Fibroblast of skin of abdomen (primary cell): Measurements from ENCODE around the gene YAE1. TPM values are rescaled to one million over a fixed set of nuclear protein-coding genes. Genes with fewer than 3 reads are reported as not detected.
"Not testable (repeated sequence)": the region's sequence is repeated elsewhere in the genome, so short reads cannot be mapped to it uniquely, and the experiment has no call there.

ENCODE experiments used
- DNase-seq: peaks from one replicate; pipeline ENCODE4 v3.0.0-alpha.2; 2013
- polyA plus RNA-seq, 2 experiments: library from polyadenylated mRNA; unstranded; fragments of 120-200 nt; gene quantifications; one replicate each; pipeline ENCODE4 v1.2.1, GENCODE V29; 2013; ENCODE audit not compliant: insufficient read length in 2 of 2

YAE1 gene, protein sequence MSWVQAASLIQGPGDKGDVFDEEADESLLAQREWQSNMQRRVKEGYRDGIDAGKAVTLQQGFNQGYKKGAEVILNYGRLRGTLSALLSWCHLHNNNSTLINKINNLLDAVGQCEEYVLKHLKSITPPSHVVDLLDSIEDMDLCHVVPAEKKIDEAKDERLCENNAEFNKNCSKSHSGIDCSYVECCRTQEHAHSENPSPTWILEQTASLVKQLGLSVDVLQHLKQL
- polyA plus RNA-seq (2013, experiment 1 of 2; ENCODE audit: insufficient read length) = 21.2 TPM
- 20.4 TPM for polyA plus RNA-seq (2013, experiment 2 of 2; ENCODE audit: insufficient read length)

DNA sequence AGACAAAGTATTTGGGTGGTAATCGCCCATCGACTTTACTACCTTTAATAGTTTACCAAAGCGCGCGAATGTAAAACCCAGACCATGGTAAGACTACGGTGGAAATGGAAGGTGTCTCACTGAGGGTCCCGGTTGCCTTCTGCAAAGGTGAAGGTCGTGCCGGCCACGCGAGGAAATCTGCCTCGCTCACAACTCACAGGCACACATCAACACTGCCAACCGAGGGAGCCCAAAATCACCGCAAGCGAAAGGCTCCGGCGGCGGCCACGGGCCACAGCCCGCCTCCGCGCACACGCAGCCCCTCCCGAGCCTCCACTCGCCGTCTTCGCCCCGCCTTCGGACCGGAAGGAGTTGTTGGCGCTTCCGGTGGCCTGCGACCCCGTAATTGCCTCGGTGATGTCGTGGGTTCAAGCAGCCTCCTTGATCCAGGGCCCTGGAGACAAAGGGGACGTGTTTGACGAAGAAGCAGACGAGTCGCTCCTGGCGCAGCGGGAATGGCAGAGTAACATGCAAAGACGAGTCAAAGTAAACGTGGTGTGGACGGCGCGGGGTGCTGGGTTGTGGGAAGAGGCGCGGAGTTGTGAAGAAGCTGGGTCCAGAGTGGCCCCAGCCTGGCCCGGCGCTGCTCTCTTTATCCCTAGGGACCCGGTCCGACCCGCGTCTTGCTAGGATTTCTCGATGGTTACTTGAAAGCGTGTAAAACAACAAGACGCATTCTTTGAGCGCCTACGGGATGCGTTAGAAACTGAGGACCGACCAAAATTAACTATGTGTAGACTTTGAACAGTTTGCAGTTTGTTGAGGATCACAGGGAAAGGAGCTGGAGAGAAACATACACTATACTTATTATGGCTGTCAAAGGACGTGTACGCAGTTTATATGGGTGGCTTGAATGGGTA lies at the start of gene YAE1:
Gene YAE1, plus strand, starts transcription at position 382 of the 899 bp plus-strand sequence. Its CDS starts 15 bp downstream, at position 397.
- DNase-seq = peak; percentile 79

DNA sequence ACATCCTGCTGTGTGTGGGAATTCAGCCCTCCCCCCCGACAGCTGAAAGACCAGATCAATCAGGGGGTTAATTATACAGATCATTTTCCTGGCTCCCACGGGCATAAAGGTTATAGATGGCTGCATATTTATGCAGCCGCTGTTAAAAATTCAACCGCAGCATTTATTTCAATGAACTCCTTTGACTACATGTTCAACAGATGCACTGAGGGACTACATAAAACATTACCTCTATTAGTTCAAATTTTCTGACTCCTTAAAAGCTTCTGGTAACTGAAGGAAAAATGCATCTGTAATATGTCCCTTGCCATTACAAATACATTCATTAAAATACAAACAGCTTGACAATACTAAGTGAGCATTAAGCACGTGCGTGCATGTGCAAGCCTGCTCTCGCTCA lies 49.7 kb upstream of the YAE1 start:
- no peak for DNase-seq

DNA sequence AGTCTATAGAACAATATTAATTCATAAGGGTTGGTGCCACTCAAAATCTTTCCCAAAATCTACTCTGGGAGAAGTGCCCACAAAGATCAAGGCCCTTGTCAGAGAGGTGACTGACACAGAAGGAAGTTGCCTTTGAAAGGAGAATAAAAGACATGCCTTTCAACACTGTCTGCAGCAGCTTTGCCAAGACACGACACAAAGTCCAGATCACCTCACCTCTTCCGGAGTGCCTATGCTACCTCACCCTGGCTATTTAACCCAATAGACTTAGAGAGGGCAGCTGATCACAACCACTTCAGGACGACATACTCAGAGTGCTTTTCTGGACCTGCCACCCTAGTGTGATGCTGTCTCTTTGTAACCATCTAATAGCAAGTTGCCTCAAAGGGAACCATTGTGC lies 49.0 kb upstream of the YAE1 start:
- no peak for DNase-seq

DNA sequence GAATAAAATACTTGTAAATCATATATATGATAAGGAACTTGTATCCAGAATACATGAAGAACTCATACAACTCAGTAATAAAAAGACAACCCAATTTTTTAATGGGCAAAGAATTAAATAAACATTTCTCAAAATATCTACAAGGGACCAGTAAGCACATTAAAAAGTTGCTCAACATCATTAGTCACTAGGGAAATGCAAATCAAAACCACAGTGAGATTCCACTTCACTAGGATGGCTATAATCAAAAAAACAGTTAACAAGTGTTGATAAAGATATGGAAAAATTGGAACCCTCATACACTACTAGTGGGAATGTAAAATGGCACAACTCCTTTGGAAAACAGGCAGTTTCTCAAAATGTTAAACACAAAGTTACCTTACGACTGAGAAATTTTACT lies 40.3 kb upstream of the YAE1 start:
- peak; percentile 26 for DNase-seq

DNA sequence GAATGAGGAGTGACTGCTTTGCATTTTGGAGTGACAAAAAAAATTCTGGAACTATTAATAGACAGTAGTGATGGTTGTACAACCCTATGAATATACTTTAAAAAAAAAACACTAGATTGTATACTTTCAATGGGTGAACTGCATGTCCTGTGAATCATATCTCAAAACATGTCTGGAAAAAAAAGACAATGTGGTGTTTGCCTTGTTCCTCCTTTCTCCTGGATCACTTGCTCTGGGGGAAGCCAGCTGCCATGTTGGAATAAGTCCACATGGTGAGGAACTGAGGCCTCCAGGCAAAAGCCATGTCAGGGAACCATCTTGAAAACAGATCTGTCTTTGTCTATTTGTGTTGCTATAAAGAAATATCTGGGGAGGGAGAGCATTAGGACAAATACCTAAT lies 39.5 kb upstream of the YAE1 start:
- no peak for DNase-seq

DNA sequence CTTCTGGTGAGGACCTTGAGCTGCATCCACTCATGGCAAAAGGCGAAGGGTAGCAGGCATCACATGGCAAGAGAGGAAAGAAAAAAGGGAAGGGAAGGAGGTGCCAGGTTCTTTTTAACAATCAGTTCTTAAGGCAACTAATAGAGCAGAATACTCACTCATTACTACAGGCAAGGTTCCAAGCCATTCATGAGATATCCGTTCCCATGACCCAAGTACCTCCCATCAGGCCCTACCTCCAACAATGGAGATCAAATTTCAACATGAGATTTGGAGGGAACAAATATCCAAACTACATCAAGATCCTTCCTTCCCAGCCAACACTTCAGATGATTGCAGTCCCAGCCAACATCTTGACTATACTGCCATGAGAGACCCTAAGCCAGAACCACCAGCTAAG lies 38.9 kb upstream of the YAE1 start:
- no peak for DNase-seq

DNA sequence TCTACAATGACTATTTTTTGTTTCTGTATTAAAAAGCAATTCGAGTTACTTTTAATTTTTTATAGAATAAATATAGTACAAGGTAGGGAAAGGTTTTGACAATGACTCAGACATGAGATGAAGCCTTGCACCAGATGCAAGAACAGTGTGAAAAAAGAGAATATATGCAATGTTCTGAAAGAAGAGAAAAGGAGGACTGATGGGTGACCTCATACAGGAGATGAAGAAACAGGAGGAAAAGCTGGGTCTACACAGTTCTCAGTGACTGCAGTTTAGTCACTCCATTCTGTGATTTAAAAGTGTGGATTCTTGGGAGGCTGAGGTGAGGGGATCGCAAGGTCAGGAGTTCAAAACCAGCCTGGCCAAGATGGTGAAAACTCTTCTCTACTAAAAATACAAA lies 38.3 kb upstream of the YAE1 start:
- DNase-seq = peak; percentile 44

DNA sequence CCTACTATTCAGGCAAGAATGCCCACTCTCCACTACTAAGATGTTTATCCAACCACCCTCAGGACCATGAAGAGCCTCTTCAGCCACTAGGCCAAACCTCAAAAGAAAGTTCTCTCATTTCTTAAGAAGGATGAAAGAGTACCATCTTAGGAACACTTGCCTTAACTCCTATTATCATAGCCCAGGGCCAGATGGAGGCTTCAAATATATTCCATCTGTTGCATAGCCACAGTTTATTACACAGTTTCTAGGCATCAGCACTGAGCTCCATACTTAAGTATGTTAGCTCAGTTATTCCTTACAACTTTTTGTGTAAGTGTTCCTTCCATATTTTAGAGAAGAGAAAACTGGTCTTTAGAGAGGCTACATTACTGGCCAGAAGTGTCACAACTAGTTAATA lies 37.4 kb upstream of the YAE1 start:
- no peak for DNase-seq

DNA sequence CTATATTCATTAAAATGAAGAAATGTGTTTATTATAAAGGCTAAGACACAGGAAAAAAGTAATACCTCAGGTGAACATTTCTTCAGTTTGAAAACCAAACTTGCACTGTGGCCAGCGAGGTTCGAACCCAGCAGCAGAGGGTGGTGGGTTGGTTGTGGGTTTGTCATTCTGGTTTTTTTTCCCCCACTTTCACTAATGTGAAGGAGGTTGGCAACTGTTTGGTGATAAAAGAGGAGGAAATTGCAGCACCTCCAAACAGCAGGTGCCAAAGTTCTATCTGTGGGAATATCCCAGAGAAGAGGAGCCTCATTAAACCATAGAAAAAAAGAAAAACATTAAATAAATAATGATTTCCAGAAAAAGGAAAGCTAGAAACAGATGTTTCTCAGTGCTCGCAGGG lies 36.6 kb upstream of the YAE1 start:
- DNase-seq = no peak

DNA sequence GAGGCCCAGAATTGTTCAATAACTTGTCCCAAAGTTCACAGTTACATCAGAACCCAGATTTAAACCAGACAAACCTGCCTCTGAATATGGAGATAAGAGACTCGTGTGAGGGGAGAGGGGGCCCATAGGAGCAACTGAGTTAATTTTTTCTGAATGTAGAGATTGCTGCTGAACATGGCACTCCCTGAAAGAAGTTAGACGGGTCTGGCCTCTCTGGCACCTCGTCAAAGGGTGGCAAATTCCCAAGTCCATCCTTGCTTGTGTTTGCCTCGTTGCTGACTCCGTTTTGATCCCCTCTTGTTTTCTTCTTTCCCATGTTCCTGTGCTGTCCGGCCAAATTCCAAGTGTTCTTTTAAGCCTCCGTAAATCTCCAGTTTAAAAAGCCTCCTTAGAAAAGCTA lies 35.2 kb upstream of the YAE1 start:
- DNase-seq = no peak

DNA sequence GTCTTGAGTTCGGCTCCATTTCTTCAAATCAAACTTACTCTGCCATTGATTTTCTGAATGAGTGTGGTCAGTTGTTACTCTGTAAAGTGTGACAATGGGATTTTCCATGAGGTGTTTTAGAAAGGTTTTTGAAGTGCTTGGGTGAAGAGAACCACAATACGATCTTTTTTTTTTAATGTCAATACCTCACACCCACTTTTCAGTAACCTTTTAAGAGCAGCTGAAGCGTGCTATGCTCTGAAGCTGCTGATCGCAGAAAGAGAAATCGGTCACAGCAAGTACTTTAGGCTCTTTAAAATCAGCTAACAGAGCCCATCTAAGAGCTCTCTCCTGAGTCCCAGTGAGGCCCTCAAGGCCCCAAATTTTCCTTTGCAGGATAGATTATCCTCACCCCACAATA lies 34.4 kb upstream of the YAE1 start:
- DNase-seq = no peak

DNA sequence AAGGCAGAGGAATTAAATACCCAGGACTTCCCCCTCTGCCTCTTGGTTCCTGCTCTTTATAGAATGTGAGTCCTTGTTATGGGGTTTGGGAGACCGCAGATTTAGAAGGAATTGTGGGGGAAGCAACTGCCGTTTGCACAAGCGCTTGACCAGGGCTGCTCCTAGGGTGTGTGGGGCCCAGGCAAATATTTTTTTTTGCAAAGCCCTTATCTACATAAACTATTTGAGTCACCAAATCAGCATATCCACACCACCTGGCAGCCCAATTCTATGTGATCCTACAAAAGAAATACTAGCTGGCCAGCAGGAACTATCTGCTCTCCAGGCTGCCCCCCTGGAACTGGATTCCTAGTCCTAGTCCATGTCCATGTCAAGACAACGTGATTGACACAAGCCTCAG lies 33.4 kb upstream of the YAE1 start:
- DNase-seq = no peak

DNA sequence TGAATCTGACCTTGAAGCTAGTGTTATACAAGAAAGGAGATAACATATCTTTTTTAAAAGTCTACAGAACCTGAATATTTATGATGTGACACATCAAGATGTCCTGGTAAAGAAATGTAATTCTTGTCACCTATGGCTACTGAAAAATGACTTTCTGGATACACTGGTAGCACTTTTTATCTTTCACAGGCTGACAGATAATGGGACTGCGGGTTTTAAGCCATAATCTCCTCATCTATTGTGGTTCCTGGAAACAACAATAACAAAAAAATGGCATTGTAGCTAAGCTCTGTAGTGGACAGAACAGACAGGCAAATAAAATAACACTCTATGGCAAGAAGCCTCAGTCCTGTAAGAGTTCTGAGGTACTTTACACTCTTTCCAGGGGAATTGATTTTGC lies 31.6 kb upstream of the YAE1 start:
- no peak for DNase-seq

DNA sequence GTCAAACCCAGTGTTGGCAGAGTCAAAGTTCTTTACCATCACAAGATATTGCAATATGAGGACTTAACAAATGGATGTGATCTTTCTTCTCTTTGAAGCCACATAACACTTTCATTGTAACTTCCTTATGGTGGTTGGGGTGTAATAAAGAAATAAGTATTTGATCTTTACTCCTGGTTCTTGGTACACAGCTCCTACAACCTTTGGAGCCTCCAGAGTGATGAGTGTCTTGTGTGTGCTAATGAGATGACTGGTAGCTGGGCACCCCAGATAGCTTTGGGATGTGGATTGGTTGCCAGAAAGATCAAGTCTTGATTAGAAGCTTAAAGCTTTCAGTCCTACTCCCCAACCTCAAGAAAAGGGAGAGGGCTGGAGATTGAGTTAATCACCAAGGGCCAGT lies 31.1 kb upstream of the YAE1 start:
- DNase-seq = no peak

DNA sequence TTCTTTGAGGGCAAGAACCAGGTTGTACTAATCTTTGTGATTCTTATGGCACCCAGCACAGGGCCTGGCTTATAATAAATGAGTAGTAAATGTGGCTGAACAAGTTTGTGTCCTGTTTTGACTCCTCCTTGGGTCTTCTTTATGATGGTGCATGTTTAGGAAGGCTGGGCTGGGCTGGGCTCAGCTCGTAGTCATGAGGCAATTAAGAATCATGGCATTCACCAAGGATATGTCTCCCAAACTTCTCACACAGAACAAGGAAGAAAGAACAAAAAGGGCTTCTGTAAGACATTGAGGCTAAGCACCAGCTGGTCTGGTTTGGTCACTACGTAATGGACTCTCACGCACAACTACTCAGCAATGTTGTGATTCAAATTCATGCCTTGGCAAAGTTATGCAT lies 30.5 kb upstream of the YAE1 start:
- DNase-seq = no peak

DNA sequence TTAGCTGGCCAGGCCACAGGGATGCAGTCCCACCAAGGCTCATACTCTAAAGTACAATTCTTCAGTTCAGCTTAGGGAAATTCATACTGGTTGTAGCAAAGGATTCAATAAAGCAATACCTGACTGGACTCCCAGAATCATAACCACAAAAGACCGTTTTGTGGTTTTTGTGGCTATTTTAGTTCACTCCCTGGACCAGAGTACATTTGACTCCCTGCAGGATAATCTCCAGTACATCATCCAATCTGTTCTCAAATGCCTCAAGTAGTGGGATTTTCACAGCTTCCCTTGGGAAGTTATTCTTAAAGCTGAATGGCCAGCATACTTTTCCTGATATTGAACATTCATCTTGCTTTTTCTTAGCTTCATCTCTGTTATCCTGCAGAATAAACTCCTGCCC lies 29.3 kb upstream of the YAE1 start:
- peak; percentile 58 for DNase-seq

DNA sequence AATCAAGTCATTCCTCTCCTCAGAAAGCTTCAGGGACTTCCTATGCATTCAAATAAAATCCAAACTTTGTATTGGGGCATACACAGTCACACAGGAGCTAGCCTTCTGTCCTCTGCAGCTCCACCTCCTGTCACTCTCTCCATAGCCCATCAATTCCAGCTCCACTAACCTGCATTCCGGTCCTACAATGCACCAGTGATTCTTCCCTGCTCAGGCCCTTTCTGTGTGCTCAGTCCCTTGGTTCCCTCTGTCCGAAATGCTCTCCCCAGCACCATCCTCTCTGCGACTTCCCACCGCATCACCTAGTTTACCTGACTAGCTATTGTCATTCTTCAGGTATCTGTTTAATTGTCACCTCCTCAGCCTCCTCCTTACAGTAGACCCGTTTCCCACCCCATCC lies 26.4 kb upstream of the YAE1 start:
- no peak for DNase-seq

DNA sequence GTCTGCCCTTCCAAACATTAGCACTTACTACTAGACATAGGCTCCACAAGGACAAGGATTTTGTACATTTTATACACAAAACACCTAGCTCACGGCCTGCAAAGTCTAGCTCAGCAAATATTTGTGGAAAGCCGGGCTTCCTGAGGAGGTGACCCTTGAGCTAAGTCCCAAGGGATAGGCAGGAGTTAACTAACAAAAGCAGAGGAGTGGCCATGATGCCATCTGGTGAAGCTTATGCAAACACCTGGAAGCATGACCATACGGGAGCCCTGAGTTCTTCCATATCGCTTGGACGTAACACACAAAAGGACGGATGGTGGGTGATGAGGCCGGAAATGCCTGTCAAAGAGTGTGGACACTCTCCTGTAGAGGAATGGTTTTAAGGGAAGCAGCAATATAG lies 25.9 kb upstream of the YAE1 start:
- no peak for DNase-seq

DNA sequence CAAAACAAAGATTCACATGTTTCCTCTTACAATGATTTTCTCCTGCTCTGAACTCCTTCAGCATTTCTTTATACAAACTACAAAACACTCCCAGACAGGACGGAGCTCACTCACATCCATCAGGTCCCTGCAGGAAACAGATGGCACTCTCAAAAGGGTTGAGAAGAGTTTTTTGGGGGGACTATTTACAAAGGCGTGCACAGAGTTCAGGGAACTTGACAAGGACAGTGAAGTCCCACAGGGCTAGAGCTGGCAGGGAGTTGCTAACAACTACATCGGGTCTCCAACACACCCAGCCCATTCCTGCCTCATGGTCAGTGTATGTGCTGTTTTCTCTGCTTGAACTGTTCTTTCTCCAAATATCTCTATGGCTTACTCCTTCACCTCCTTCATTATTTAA lies 24.7 kb upstream of the YAE1 start:
- DNase-seq = no peak

DNA sequence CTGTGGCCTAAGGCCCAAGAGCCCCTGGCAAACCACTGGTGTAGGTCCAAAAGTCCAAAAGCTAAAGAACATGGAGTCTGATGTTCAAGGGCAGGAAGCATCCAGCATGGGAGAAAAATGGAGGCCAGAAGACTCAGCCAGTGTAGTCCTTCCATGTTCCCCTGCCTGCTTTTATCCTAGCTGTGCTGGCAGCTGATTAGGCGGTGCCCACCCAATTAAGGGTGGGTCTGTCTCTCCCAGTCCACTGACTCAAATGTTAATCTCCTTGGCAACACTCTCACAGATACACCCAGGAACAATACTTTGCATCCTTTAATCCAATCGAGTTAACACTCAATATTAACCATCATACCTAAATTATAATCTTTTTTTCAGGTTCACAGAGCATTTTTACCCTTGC lies 21.4 kb upstream of the YAE1 start:
- DNase-seq = not testable (repeated sequence)

DNA sequence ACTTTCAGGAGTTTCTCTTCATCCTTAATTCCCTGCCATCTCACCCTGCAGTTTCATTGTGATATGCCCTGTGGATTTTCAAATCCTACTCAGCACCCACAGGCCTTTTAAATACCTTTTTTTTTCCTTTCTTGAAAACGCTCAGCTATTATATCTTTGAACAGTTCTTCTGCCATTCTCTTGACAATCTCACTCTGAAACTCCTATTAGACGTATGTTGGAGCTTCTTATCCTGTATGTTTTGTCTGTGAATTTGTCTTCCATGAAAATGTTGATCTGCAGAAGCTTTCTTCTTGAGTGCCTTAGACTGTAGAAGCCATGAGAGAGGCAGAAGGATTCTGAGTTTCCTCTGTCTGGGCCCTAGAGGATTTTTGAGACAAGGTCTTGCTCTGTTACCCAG lies 18.9 kb upstream of the YAE1 start:
- no peak for DNase-seq

DNA sequence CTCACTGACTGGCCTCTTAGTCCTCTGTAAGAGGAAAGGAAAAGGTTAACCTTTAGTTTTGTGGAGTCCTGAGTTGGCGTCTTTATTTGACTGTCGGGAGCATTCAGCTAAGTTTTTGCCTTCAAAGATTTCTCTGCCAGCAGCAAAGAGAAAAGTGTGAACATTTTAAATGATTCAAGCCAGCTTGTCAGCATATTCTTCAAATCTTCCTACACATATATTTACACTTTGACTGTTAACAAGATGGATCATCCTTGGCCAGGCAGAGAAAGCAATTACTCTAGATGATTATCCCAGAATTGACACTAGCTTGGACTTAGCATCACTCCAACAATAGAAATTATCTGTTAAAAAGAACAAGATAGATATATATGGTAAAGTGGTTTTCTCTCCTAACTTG lies 15.8 kb upstream of the YAE1 start:
- no peak for DNase-seq

DNA sequence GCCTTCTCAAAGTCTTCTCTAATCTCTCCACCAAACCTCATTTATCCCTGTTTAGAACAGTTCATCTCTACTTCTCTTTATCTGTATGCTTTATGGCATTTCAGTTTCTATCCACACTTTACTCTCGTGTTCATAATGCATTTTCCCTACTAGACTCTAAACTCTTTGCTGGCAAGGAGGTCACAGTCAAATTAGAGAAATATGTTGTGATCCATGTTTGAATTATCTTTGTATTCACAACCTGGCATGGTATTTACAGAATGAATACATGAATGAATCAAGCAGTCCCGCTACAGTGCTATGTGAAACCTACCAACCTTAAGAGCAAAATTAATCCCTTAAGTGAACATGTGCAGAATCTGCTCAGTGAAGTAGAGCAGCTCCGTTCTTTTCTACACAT lies 12.8 kb upstream of the YAE1 start:
- DNase-seq = no peak

DNA sequence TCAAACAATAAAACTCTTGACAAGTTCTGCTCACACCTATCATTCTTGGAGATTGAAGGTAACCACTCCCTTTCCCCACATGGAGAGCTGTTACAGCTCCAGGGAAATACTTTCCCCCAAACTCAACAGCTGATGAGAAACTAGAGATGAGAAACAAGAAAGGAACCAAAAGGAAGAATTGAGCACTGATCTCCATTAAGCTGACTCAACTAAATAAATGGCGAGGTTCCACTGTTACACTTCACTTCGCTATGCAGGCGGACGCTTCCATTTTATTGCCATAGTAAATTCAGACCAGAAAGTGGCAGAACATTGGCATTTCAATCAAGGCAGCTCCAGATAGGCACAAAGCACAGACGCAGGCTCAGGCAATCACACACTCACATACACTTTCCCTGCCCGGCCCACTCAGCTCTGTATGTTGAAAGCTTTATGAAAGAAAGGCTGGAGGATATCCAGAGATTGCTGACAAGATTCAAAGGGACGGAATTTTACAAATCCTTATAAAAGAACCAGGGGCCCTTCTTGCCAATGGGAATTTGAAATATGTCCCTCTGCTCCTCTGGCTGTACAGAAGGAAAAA lies 11.5 kb upstream of the YAE1 start:
- peak; percentile 82 for DNase-seq
